ENCODE data around the gene B3GNT3. TPM values are rescaled to one million over a fixed set of nuclear protein-coding genes. Genes with fewer than 3 reads are reported as not detected.

B3GNT3 gene
- total RNA-seq, 2 donors from 2014 or later, result 2.3 TPM; not detected in 1

DNA sequence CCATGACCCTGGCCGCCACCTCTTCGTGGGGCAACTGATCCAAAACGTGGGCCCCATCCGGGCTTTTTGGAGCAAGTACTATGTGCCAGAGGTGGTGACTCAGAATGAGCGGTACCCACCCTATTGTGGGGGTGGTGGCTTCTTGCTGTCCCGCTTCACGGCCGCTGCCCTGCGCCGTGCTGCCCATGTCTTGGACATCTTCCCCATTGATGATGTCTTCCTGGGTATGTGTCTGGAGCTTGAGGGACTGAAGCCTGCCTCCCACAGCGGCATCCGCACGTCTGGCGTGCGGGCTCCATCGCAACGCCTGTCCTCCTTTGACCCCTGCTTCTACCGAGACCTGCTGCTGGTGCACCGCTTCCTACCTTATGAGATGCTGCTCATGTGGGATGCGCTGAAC, 16.7 kb downstream of the B3GNT3 start:
- Histone ChIP-seq H3K9me3 (no peaks in the 10 kb centered on the region), H3K27ac (no peak overlapping the region), H3K36me3 (no peaks in the 10 kb centered on the region), H3K27me3 (replicated peaks; ENCODE audit: insufficient read depth) (no peaks in the 10 kb centered on the region), H3K4me3 (no peak overlapping the region), H3K4me1 (ENCODE audit: control insufficient read depth in 1 of 2, low read depth in 2 of 2) (no peaks in the 10 kb centered on the region)
- DNase-seq (ENCODE audit: low spot score), result no peak
- no peak for ATAC-seq (ENCODE audit: insufficient number of reproducible peaks, low FRiP score, low read depth)
- TF ChIP-seq CTCF (IDR thresholded peaks at IDR 0.05), result no peak

GRCh38 chr19:17812099-17812498, 17.2 kb downstream of the B3GNT3 start:
- no peaks in the 10 kb centered on the region for H3K4me1 ChIP-seq (ENCODE audit: control insufficient read depth in 1 of 2, low read depth in 2 of 2)
- H3K4me3 ChIP-seq, result no peak overlapping the region
- no peak for TF ChIP-seq CTCF (IDR thresholded peaks at IDR 0.05)
- ATAC-seq (ENCODE audit: insufficient number of reproducible peaks, low FRiP score, low read depth) (no peak), DNase-seq (ENCODE audit: low spot score) (no peak)
- no peaks in the 10 kb centered on the region for H3K9me3 ChIP-seq
- no peaks in the 10 kb centered on the region for H3K36me3 ChIP-seq
- H3K27me3 ChIP-seq (replicated peaks; ENCODE audit: insufficient read depth), result no peaks in the 10 kb centered on the region
- no peak overlapping the region for H3K27ac ChIP-seq

GRCh38 chr19:17817668-17818363, 22.9 kb downstream of the B3GNT3 start:
- no peak for ATAC-seq (ENCODE audit: insufficient number of reproducible peaks, low FRiP score, low read depth)
- Histone ChIP-seq H3K27me3 (replicated peaks; ENCODE audit: insufficient read depth) (no peaks in the 10 kb centered on the region), H3K4me1 (ENCODE audit: control insufficient read depth in 1 of 2, low read depth in 2 of 2) (no peaks in the 10 kb centered on the region), H3K9me3 (no peaks in the 10 kb centered on the region), H3K4me3 (no peak overlapping the region), H3K36me3 (no peaks in the 10 kb centered on the region), H3K27ac (no peak overlapping the region)
- no peak for DNase-seq (ENCODE audit: low spot score)
- no peak for TF ChIP-seq CTCF (IDR thresholded peaks at IDR 0.05)

GRCh38 chr19:17821190-17821589, 26.3 kb downstream of the B3GNT3 start, which contains the start of gene INSL3:
Gene INSL3 (minus strand): TSS chr19:17821519. CDS start chr19:17821506, 13 bp downstream.
- Histone ChIP-seq H3K27me3 (replicated peaks; ENCODE audit: insufficient read depth) (no peaks in the 10 kb centered on the region), H3K9me3 (no peaks in the 10 kb centered on the region), H3K27ac (no peak within 1 kb of the TSS), H3K4me3 (no peak within 1 kb of the TSS), H3K36me3 (no peaks in the 10 kb centered on the region), H3K4me1 (ENCODE audit: control insufficient read depth in 1 of 2, low read depth in 2 of 2) (no peaks in the 10 kb centered on the region)
- no peak for TF ChIP-seq CTCF (IDR thresholded peaks at IDR 0.05)
- ATAC-seq (ENCODE audit: insufficient number of reproducible peaks, low FRiP score, low read depth) (no peak), DNase-seq (ENCODE audit: low spot score) (no peak)

DNA sequence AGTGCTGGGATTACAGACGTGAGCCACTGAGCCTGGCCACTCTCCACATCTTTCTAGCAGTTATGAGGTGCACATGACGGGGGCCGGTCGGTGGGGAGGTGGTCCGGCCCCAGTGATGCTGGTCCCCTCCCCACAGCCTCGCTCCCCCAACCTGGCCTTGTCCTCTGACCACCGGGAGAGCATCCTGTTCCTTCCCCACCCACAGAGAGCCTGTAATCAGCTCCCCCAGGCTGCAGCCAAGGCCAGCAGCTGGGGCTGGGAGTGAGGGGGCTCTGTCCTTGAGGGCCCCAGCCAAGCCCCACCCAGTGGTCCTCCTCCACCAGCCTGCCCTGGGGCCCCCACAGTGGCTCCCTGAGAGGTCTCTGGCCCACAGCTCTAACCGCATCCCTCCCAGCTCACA, 29.4 kb downstream of the B3GNT3 start:
- DNase-seq (ENCODE audit: low spot score) (no peak), ATAC-seq (ENCODE audit: insufficient number of reproducible peaks, low FRiP score, low read depth) (no peak)
- no peaks in the 10 kb centered on the region for H3K9me3 ChIP-seq
- TF ChIP-seq CTCF (IDR thresholded peaks at IDR 0.05), result no peak
- no peaks in the 10 kb centered on the region for H3K27me3 ChIP-seq (replicated peaks; ENCODE audit: insufficient read depth)
- no peaks in the 10 kb centered on the region for H3K4me1 ChIP-seq (ENCODE audit: control insufficient read depth in 1 of 2, low read depth in 2 of 2)
- no peak overlapping the region for H3K4me3 ChIP-seq
- H3K27ac ChIP-seq, result no peak overlapping the region
- no peaks in the 10 kb centered on the region for H3K36me3 ChIP-seq

Data from thoracic aorta (tissue), 2 donors.